ENCODE data around the gene SUMF1.
A peak's percentile ranks its signal among the peaks of the same experiment; 100 is the strongest.

The SUMF1 gene

GRCh38 chr3:4497005-4497692 is 30.1 kb upstream of the SUMF1 start:
- no peak for DNase-seq

GRCh38 chr3:4496087-4496452 is 29.0 kb upstream of the SUMF1 start:
- DNase-seq = no peak

GRCh38 chr3:4495294-4496086 is 28.4 kb upstream of the SUMF1 start:
- no peak for DNase-seq

GRCh38 chr3:4494895-4495264 is 27.8 kb upstream of the SUMF1 start:
- no peak for DNase-seq

GRCh38 chr3:4493941-4494894 is 27.1 kb upstream of the SUMF1 start:
- DNase-seq = no peak

- peak; percentile 95 for DNase-seq
Measured at GRCh38 chr3:4493014-4493940, 26.2 kb upstream of the SUMF1 start, which contains the start of gene ITPR1. ITPR1 (plus strand) TSS chr3:4493348; CDS start chr3:4516492, 23,144 bp downstream.

- DNase-seq = peak; percentile 4
Measured at GRCh38 chr3:4492208-4493013, 25.3 kb upstream of the SUMF1 start.

- DNase-seq = no peak
Measured at GRCh38 chr3:4491855-4492207, 24.8 kb upstream of the SUMF1 start.

- DNase-seq = no peak
Measured at GRCh38 chr3:4478261-4478660, 11.2 kb upstream of the SUMF1 start.

- DNase-seq = no peak
Measured at GRCh38 chr3:4476496-4476895, 9.4 kb upstream of the SUMF1 start.

GRCh38 chr3:4475804-4476203 is 8.7 kb upstream of the SUMF1 start:
- DNase-seq = no peak

GRCh38 chr3:4474683-4475490 is 7.8 kb upstream of the SUMF1 start:
- DNase-seq = no peak

- no peak for DNase-seq
Measured at GRCh38 chr3:4472766-4473165, 5.7 kb upstream of the SUMF1 start.

- no peak for DNase-seq
Measured at GRCh38 chr3:4472312-4472711, 5.2 kb upstream of the SUMF1 start.

GRCh38 chr3:4471907-4472306 is 4.8 kb upstream of the SUMF1 start:
- DNase-seq = no peak

GRCh38 chr3:4467522-4467867 is 426 bp upstream of the SUMF1 start:
- no peak for DNase-seq

GRCh38 chr3:4464576-4464975 is 2.5 kb downstream of the SUMF1 start:
- DNase-seq = no peak

- DNase-seq = no peak
Measured at GRCh38 chr3:4462369-4463040, 4.6 kb downstream of the SUMF1 start.

- DNase-seq = no peak
Measured at GRCh38 chr3:4461468-4462090, 5.5 kb downstream of the SUMF1 start.

GRCh38 chr3:4460334-4460733 is 6.7 kb downstream of the SUMF1 start:
- DNase-seq = no peak
